Adipose tissue (tissue), 3 donors: ENCODE data around the gene DSP. TPM values are rescaled to one million over a fixed set of nuclear protein-coding genes. Genes with fewer than 3 reads are reported as not detected.

Experiments
- H3K27ac ChIP-seq: one replicate; pipeline ENCODE4 v1.5.1; 2013; ENCODE audit warnings: low read depth, low read length
- WGBS, 3 donors: extraction: QIAGEN DNeasy Blood & Tissue Kit; methylation state at CpG; one replicate each; pipeline ENCODE4 v1.1.7; 2013; 5-methylcytosine and 5-hydroxymethylcytosine counted together
- polyA plus RNA-seq, 3 donors: library from polyadenylated mRNA; stranded (reverse); fragments of 200-250 nt; gene quantifications; one replicate each; pipeline ENCODE4 v1.2.3, GENCODE V29; 2013
- donor health status: healthy with polysubstance abuse.
- donor health status: Bipolar disorder and iron deficiency.
- donor health status: healthy.

DSP gene, protein sequence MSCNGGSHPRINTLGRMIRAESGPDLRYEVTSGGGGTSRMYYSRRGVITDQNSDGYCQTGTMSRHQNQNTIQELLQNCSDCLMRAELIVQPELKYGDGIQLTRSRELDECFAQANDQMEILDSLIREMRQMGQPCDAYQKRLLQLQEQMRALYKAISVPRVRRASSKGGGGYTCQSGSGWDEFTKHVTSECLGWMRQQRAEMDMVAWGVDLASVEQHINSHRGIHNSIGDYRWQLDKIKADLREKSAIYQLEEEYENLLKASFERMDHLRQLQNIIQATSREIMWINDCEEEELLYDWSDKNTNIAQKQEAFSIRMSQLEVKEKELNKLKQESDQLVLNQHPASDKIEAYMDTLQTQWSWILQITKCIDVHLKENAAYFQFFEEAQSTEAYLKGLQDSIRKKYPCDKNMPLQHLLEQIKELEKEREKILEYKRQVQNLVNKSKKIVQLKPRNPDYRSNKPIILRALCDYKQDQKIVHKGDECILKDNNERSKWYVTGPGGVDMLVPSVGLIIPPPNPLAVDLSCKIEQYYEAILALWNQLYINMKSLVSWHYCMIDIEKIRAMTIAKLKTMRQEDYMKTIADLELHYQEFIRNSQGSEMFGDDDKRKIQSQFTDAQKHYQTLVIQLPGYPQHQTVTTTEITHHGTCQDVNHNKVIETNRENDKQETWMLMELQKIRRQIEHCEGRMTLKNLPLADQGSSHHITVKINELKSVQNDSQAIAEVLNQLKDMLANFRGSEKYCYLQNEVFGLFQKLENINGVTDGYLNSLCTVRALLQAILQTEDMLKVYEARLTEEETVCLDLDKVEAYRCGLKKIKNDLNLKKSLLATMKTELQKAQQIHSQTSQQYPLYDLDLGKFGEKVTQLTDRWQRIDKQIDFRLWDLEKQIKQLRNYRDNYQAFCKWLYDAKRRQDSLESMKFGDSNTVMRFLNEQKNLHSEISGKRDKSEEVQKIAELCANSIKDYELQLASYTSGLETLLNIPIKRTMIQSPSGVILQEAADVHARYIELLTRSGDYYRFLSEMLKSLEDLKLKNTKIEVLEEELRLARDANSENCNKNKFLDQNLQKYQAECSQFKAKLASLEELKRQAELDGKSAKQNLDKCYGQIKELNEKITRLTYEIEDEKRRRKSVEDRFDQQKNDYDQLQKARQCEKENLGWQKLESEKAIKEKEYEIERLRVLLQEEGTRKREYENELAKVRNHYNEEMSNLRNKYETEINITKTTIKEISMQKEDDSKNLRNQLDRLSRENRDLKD (N-terminal part only)
- polyA plus RNA-seq: 10 to 100 TPM in 1 of 3 donors, 1 to 10 TPM in 2; 2.0 to 51.7 (median 3.3) TPM

DNA sequence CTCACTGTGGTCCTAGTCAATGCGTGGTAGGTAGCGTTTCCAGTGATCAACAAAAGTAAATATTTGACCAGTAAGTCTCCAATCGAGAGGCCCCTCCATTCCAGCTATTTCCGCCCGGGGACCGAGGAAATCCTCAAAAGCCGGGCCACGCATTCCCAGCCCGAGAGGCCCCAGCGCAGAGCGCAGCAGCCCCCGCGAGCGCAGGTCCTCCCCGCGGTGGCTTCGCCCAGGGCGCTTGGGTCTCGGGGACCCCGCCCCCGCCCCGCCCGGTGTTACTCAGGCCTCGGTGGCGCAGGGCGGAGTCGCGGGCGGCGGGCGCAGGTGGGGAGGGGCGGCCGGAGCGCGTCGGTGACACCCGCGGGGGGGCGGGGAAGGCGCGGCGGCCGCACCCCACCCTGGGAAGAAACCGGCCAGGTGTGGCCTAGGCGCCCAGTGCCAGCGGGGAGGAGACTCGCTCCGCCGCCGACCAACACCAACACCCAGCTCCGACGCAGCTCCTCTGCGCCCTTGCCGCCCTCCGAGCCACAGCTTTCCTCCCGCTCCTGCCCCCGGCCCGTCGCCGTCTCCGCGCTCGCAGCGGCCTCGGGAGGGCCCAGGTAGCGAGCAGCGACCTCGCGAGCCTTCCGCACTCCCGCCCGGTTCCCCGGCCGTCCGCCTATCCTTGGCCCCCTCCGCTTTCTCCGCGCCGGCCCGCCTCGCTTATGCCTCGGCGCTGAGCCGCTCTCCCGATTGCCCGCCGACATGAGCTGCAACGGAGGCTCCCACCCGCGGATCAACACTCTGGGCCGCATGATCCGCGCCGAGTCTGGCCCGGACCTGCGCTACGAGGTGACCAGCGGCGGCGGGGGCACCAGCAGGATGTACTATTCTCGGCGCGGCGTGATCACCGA is at the start of gene DSP:
Gene DSP, plus strand, starts transcription at position 497 of the 890 bp plus-strand sequence. Its CDS starts 245 bp downstream, at position 742.
- H3K27ac ChIP-seq: no peak within 1 kb of the TSS
- 0 to 1% (median 1%) methylated on average over 89 to 105 of the region's 105 CpGs for WGBS, 3 donors

DNA sequence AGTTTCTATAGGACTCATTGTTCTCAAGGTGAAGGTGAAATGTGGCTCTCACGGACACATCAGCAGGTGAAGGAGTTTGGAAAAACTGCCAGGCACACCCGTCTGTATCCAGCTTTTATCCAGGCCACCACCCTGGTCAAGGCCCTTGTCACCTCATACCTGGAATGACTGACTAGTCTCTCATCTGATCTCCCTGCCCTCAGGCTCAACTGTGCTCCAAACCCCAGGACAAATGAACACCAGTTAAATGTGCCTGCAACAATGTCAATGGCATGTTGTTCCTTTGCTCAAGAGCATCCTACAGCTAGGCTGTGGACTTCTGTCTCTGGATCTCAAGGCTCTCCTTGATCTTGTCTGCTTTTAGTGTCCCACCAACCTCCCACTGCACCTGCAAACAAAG is 47.6 kb upstream of the DSP start:
- H3K27ac ChIP-seq: no peak overlapping the region
- 86 to 90% (median 89%) methylated on average over 2 of the region's 2 CpGs for WGBS, 3 donors

DNA sequence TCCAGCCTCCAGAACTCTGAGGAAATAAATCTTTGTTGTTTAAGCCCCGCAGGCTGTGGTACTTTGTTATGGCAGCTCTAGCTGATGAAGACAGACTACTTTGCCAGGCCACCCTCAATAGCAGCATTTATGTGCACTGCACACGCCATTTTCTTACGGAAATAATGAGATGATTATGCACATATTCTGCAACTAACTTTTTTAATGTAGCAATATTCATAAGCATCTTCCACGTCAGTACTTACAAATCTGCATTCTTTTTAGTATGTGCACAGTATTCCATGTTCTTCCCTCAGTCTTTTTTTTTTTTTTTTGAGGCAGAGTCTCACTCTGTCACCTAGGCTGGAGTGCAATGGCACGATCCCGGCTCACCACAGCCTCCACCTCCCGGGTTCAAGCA is 46.8 kb upstream of the DSP start:
- 86 to 90% (median 88%) methylated on average over 7 of the region's 7 CpGs for whole genome bisulfite sequencing, 3 donors
- H3K27ac ChIP-seq: no peak overlapping the region

DNA sequence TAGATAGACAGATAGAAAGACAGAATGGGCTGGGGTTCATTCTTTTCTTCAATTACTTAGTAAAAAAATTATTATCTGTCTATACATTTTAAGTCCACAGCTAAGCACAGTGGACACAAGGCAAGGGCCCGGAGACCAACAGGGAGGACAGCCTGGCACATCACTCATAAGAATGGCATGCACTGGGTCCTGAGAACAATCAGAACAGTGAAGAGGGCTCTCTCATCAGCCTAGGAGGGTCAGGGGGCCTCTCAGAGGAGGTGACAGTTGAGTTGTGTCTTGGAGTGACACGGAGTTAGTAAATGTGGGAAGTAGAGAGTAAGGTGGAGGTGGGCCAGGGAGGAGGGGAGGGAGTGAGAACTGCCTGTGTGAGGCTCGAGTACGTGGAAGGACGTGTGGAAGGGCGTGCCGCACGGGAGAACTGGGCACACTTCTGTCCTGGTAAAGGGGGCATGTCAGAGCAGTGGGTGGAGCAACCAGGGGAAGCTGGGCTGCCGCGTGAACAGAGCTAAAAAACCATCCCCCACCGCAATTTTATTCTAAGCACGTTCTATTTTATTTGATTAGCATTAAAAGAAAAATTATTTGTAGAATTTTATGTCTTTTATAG is 45.1 kb upstream of the DSP start:
- WGBS, 3 donors: 74 to 83% (median 74%) methylated on average over 12 of the region's 12 CpGs
- no peak overlapping the region for H3K27ac ChIP-seq

DNA sequence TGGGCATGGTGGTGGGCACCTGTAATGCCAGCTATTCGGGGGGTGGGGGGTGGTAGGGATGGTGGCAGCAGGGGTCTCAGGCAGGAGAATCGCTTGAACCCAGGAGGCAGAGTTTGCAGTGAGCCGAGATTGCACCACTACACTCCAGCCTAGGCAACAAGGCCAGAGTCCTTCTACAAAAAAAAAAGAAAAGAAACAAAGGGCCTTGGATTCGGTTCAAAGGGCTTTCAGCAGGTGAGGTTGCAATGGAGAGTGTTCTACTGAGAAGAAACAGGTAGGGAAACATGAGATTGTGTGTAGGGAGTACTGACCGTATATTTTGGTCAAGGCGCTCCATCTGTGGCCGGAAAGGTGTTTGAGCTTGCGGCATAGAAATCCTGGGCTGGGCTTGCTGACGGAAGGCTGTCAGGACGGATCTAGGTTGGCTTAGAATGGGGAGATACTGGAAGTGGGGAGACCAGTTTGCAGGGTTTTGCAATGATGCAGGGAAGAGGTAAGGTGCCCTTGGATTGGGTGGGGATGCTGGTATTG is 40.7 kb upstream of the DSP start:
- no peak overlapping the region for H3K27ac ChIP-seq
- 89 to 93% (median 91%) methylated on average over 10 of the region's 10 CpGs for WGBS, 3 donors

DNA sequence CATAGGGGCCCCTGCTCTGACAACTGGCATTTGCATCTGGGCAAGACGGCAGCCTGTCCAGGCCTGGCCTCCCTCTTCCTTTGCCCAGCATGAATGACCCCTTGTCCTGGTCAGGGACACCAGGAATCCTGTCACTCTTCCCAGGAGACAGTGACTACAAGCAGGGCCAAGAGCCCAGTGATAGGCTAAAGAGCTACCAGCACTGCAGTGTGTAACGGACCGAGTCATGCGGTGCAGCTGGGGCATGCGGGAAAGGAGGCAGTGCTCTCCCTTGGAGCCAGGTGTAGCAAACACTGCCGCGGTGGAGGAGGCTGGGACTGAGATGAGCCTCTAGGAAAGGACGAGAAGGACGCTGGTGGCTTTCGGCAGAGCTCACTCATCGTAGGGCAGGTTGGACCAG is 38.7 kb upstream of the DSP start:
- 88 to 90% (median 89%) methylated on average over 11 of the region's 11 CpGs for WGBS, 3 donors
- no peak overlapping the region for H3K27ac ChIP-seq

DNA sequence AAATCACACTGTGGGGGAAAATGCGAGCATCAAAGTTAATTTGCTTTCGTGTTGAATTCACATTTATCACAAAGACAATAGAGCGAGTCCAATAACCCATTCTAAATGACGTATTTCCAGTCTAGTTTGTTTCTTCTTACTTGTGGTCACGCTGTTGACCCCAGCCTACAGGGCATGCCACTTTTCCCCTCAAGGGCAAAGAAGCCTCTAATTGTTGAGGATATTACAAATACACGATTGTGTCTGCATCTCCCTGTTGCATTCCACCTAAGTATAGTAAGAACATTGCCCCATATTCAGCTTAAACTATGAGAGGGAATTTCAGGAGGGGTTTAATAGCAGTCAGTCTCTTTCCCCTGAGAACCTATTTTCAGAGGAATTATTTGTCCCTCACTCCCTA is 37.4 kb upstream of the DSP start:
- H3K27ac ChIP-seq: no peak overlapping the region
- 82 to 86% (median 84%) methylated on average over 6 of the region's 6 CpGs for WGBS, 3 donors

DNA sequence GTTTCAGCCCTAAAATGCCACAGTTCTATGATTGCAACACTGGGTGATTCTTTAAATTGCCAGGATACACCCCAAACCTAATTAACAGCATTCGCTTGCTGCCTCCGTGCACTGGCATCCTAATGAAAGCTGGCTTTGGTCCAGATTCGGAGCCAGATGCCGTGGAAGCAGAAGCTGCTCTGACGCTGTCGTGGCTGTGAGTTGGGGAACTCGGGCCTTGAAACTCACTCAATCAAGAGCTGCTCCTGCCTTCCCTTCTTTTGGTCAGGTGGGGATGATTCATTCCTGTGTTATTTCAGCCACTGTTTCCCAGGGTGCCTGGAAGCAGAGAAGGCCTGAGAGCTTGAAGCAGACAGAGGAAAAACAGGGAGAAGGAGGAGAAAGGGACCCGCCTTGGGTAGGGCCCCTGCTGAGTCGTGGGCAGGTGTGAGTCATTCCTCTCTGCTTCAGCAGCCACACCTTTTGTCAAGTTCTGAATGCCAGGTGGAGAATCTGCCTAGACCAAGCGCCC is 36.2 kb upstream of the DSP start:
- 33 to 49% (median 43%) methylated on average over 10 of the region's 10 CpGs for WGBS, 3 donors
- H3K27ac ChIP-seq: no peak overlapping the region

DNA sequence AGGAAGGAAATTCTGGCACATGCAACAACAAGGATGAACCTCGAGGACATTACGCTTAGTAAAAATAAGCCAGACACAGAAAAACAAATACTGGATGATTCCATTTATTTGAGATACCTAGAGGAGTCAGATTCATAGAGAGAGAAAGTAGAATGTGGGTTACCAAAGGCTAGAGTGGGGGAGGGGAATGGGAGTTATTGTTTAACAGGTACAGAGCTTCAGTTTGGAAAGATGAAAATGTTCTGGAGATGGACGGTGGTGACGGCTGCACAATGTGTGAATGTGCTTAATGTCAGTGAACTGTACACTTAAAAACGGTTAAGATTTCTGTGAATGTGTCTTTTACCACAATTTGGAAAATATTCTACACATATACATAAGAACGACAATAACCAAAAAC is 33.9 kb upstream of the DSP start:
- 95 to 96% (median 96%) methylated on average over 6 of the region's 6 CpGs for WGBS, 3 donors
- no peak overlapping the region for H3K27ac ChIP-seq

DNA sequence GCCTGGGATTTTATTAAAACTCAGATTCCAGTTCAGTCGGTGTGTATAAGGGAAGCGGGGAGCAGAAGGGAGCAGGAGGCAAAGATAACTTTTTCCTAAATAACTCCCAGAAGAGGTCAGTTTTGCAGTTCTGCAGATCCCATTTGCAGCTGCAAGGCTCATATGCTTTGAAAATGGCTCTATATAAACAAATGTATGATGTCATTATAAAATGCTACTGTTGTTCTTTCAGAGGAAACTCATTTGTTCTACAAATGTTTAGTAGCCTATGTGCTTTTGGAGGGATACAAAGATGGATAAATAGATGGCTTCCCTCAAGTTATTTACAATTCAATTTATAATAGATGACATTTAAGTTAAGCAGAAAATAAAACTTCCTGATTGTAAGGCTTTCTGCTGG is 29.2 kb upstream of the DSP start:
- WGBS, 3 donors: 80 to 88% (median 87%) methylated on average over 2 of the region's 2 CpGs
- H3K27ac ChIP-seq: no peak overlapping the region

DNA sequence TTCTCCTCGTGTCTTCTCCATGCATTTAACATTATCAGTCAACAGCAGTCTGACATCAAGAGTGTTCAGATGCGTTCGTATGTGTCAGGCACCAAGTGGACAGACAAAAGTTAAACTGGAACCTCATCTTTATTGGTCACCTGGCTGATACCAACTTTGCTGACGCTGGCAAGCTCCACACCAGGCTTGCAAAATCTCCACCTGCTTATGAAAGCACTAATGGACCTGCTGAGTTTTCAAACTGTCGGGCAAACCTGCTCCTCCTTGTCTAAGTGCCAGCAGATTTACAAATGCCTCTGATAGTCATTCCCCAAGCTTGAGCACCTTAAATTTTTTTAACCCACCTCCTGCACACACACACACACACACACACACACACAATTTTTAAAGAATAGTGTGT is 27.9 kb upstream of the DSP start:
- WGBS, 3 donors: 70 to 81% (median 73%) methylated on average over 5 of the region's 5 CpGs
- no peak overlapping the region for H3K27ac ChIP-seq

DNA sequence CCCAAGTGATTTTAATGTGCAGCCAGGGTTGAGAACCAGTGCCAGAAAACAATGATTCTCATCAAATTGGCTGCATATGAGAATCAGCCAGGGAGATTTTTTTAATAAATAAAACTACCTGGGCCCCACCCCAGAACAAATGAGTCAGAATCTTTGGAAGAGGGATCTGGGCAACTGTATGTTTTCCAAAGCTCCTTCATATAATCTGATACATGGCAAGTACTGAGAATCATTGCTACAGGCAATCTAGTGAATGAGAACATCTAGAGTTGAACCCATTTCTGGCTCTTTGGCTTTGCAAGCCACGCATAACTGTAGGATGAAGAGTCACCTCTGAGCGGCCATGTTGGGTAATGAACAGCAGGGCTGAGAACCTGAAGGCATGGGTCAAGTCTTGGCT is 26.1 kb upstream of the DSP start:
- 90 to 100% (median 91%) methylated on average over 2 of the region's 2 CpGs for WGBS, 3 donors
- H3K27ac ChIP-seq: no peak overlapping the region

DNA sequence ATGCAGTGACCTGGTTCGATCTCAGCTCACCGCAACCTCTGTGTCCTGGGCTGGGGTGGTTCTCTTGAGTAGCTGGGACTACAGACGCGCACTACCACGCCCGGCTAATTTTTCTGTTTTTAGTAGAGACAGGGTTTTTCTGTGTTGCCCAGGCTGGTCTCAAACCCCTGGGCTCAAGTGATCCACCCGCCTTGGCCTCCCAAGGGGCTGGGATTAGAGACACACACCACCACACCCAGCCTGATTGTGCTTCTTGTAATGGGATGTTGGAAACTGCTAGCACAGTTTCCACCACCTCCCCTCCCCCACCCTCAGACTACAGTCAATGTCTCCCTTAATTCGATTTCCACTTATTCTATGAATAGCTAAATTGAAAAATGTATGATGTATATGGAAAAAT is 22.6 kb upstream of the DSP start:
- 86 to 88% (median 87%) methylated on average over 8 of the region's 8 CpGs for WGBS, 3 donors
- no peak overlapping the region for H3K27ac ChIP-seq

DNA sequence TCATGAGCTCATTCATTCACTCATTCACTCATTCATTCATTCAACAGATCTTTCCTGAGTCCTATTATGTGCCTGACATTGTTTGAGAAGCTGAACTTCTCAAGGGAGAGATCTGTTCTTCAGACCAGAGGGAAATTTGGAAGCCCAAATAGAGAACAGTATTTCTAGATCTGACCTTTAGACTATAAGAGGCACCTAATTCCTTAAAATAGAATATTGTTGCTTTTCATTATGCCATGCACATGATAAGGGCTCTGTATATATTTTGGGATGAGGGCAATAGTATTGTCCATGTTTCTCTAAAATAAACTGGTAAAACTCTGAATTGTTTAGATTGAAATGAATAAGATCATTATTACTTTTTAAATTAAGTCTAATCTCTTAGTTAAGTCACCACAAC is 18.6 kb upstream of the DSP start:
- no peak overlapping the region for H3K27ac ChIP-seq

DNA sequence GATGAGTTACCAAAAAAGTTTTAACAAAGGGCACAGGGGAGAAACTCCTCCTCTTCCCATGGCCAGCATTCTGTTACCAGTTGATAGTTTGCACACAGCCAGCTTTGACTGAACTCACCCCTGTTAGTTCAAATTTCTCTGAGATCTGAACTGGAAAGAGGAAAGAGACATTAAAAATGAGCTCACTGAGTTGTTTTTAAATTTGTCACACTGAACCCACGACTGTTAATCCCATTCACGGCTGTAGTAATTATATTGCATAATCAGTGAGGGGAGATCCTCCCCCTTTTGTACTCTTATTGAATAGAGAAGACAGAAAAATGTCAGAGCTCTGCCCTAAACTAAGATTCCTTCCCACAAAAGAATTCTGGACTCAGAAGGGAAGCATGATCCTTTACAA is 17.5 kb upstream of the DSP start:
- 9 to 49% (median 25%) methylated on average over 2 of the region's 2 CpGs for WGBS, 3 donors
- no peak overlapping the region for H3K27ac ChIP-seq

DNA sequence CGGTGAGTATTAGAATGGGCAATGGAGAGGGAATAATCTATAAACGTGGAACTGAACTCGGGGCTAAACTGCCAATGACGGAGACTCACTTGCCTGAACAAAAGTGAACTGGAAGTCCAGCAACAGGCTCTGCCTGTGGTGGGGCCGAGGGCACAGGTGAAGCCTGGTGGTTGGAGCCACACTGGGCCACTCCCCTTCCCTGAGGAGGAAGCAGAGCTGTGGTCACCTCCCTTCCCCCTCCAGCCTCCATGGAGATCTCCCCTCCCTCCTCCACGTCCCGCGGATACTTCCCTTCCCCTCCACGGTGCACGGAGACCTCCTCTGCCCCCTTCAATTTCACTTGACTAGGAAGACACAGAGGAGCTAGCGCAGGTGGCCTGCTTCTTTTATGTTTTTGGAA is 14.7 kb upstream of the DSP start:
- 39 to 62% (median 43%) methylated on average over 11 of the region's 11 CpGs for whole genome bisulfite sequencing, 3 donors
- H3K27ac ChIP-seq: no peak overlapping the region

DNA sequence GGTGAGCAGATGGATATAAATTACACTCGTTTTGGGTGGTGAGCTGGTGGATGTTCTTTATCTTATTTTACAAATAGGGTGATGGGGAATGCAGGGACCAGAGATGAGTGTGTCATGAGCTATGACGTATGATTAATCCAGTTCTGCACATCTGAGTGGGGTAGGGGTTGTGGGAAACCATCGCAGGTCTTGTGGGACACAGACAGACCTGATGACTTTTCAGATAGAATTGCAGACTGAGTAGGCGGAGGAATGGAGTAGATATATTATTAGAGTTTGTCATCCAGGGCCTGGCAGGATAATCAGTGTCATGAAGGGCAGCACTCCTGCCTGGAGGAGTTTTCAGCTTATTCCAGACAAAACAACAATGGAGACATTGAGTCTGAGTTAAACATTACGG is 12.9 kb upstream of the DSP start:
- no peak overlapping the region for H3K27ac ChIP-seq
- WGBS, 3 donors: 72 to 74% (median 74%) methylated on average over 5 of the region's 5 CpGs
